ENCODE data around the gene TMEM115. TPM values are rescaled to one million over a fixed set of nuclear protein-coding genes. Genes with fewer than 3 reads are reported as not detected.
A peak's percentile ranks its signal among the peaks of the same experiment; 100 is the strongest.

The TMEM115 gene
- total RNA-seq, 2 experiments from 2014 or later = 22.1 to 22.7 TPM

- CTCF ChIA-PET = interaction anchor here (0.6 to 6.7 kb wide), 23 partner anchors 10 to 130 kb away, joined by 3 to 82 read pairs (median 5); partner anchors contain the start of genes CYB561D2, GNAI2, HYAL1 and HYAL3
- H3K27ac Mint-ChIP-seq = no peak overlapping the region
Measured at GRCh38 chr3:50324351-50325112, 34.8 kb downstream of the TMEM115 start.

GRCh38 chr3:50323614-50324199 lies 35.6 kb downstream of the TMEM115 start:
- ChIA-PET POLR2A (interaction anchor here (1.0 to 31.7 kb wide), 4 partner anchors 9 to 32 kb away, joined by 3 to 704 read pairs (median 14); partner anchors contain the start of genes CYB561D2, HYAL3, IFRD2 and NAA80), CTCF (interaction anchor here (0.6 to 6.7 kb wide), 20 partner anchors 9 to 129 kb away, joined by 3 to 82 read pairs (median 6); partner anchors contain the start of genes CYB561D2, GNAI2, HYAL1 and HYAL3)
- no peak for DNase-seq
- Mint-ChIP-seq H3K4me3 (no peak overlapping the region), H3K9me3 (no peaks in the 10 kb centered on the region), H3K27ac (peak overlapping the region; percentile 31), H3K4me1 (peaks cover 48% of the 10 kb centered on the region), H3K27me3 (no peaks in the 10 kb centered on the region), H3K36me3 (ENCODE audit: low read depth) (peaks cover 8% of the 10 kb centered on the region)

More at GRCh38 chr3:50324351-50325112, 34.8 kb downstream of the TMEM115 start:
- Mint-ChIP-seq H3K4me1 (peaks cover 41% of the 10 kb centered on the region), H3K36me3 (ENCODE audit: low read depth) (peaks cover 12% of the 10 kb centered on the region), H3K4me3 (no peak overlapping the region), H3K27me3 (no peaks in the 10 kb centered on the region), H3K9me3 (no peaks in the 10 kb centered on the region)
- POLR2A ChIA-PET = interaction anchor here (1.0 to 31.7 kb wide), 4 partner anchors 9 to 33 kb away, joined by 3 to 704 read pairs (median 14); partner anchors contain the start of genes CYB561D2, HYAL3, IFRD2 and NAA80
- DNase-seq = peak; percentile 69

GRCh38 chr3:50323092-50323600 lies 36.2 kb downstream of the TMEM115 start:
- Mint-ChIP-seq H3K36me3 (ENCODE audit: low read depth) (peaks cover 2% of the 10 kb centered on the region), H3K4me3 (no peak overlapping the region), H3K27ac (peak overlapping the region; percentile 31), H3K4me1 (peaks cover 48% of the 10 kb centered on the region), H3K27me3 (no peaks in the 10 kb centered on the region), H3K9me3 (no peaks in the 10 kb centered on the region)
- ChIA-PET CTCF (interaction anchor here (0.8 to 6.7 kb wide), 4 partner anchors 12 to 48 kb away, joined by 3 to 82 read pairs (median 36); partner anchors contain the start of genes HYAL3, IFRD2 and NAA80), POLR2A (interaction anchor here (2.2 to 31.7 kb wide), 2 partner anchors 19 to 24 kb away, joined by 21 to 704 read pairs; partner anchors contain the start of genes CYB561D2, HYAL3, NAA80 and NPRL2)
- DNase-seq = no peak

GRCh38 chr3:50322386-50323091 lies 36.8 kb downstream of the TMEM115 start, which contains the start of gene HYAL2:
TSS of gene HYAL2 (minus strand) at chr3:50322745. CDS start at chr3:50320489, 2,256 bp downstream.
- ChIA-PET POLR2A (interaction anchor here (1.1 to 31.7 kb wide), 3 partner anchors 20 to 76 kb away, joined by 3 to 704 read pairs (median 113); partner anchors contain the start of genes CYB561D2, HYAL3, NAA80 and NPRL2), CTCF (interaction anchor here (0.8 to 6.7 kb wide), 3 partner anchors 13 to 48 kb away, joined by 3 to 82 read pairs (median 61); partner anchors contain the start of genes HYAL3 and NAA80)
- no peak for DNase-seq
- Mint-ChIP-seq H3K4me1 (peaks cover 49% of the 10 kb centered on the region), H3K4me3 (peak within 1 kb of the TSS; percentile 72), H3K9me3 (no peaks in the 10 kb centered on the region), H3K27ac (peak within 1 kb of the TSS; percentile 83), H3K27me3 (no peaks in the 10 kb centered on the region), H3K36me3 (ENCODE audit: low read depth) (no peaks in the 10 kb centered on the region)

- CTCF ChIA-PET = interaction anchor here (0.9 to 6.7 kb wide), 5 partner anchors 13 to 75 kb away, joined by 3 to 82 read pairs (median 6); partner anchors contain the start of genes HYAL3, NAA80 and RASSF1
- POLR2A ChIA-PET = interaction anchor here (1.1 to 31.7 kb wide), 3 partner anchors 21 to 75 kb away, joined by 3 to 704 read pairs (median 113); partner anchors contain the start of genes CYB561D2, HYAL3, NAA80 and NPRL2
- no peaks in the 10 kb centered on the region for H3K36me3 Mint-ChIP-seq (ENCODE audit: low read depth)
- H3K27me3 Mint-ChIP-seq = no peaks in the 10 kb centered on the region
- H3K4me3 Mint-ChIP-seq = peak overlapping the region; percentile 37
- H3K9me3 Mint-ChIP-seq = no peaks in the 10 kb centered on the region
- H3K4me1 Mint-ChIP-seq = peaks cover 48% of the 10 kb centered on the region
- H3K27ac Mint-ChIP-seq = no peak overlapping the region
- no peak for DNase-seq
Measured at GRCh38 chr3:50322115-50322385, 37.3 kb downstream of the TMEM115 start.

GRCh38 chr3:50321336-50322114 lies 37.8 kb downstream of the TMEM115 start:
- Mint-ChIP-seq H3K9me3 (no peaks in the 10 kb centered on the region), H3K27ac (peak overlapping the region; percentile 83), H3K36me3 (ENCODE audit: low read depth) (no peaks in the 10 kb centered on the region), H3K4me1 (peaks cover 48% of the 10 kb centered on the region), H3K4me3 (peak overlapping the region; percentile 72), H3K27me3 (no peaks in the 10 kb centered on the region)
- DNase-seq = peak; percentile 85
- POLR2A ChIA-PET = interaction anchor here (1.1 to 31.7 kb wide), 3 partner anchors 21 to 75 kb away, joined by 3 to 704 read pairs (median 113); partner anchors contain the start of genes CYB561D2, HYAL3, NAA80 and NPRL2
- CTCF ChIA-PET = interaction anchor here (0.6 to 6.7 kb wide), 7 partner anchors 14 to 125 kb away, joined by 3 to 82 read pairs (median 5); partner anchors contain the start of genes HYAL3, NAA80 and RASSF1

GRCh38 chr3:50320853-50321335 lies 38.4 kb downstream of the TMEM115 start:
- ChIA-PET POLR2A (interaction anchor here (9.6 to 31.7 kb wide), 2 partner anchors 22 kb away, joined by 113 to 704 read pairs; partner anchors contain the start of genes CYB561D2, HYAL3, NAA80 and NPRL2), CTCF (interaction anchor here (0.6 to 6.7 kb wide), 7 partner anchors 14 to 124 kb away, joined by 3 to 82 read pairs (median 5); partner anchors contain the start of genes HYAL3, NAA80 and RASSF1)
- Mint-ChIP-seq H3K27me3 (no peaks in the 10 kb centered on the region), H3K27ac (peak overlapping the region; percentile 69), H3K9me3 (no peaks in the 10 kb centered on the region), H3K4me3 (peak overlapping the region; percentile 86), H3K4me1 (peaks cover 52% of the 10 kb centered on the region), H3K36me3 (ENCODE audit: low read depth) (peaks cover 4% of the 10 kb centered on the region)
- peak; percentile 71 for DNase-seq

GRCh38 chr3:50319894-50320625 lies 39.3 kb downstream of the TMEM115 start:
- no peaks in the 10 kb centered on the region for H3K9me3 Mint-ChIP-seq
- peaks cover 58% of the 10 kb centered on the region for H3K4me1 Mint-ChIP-seq
- ChIA-PET CTCF (interaction anchor here (1.0 to 6.7 kb wide), 3 partner anchors 14 to 21 kb away, joined by 3 to 82 read pairs (median 61); partner anchors contain the start of genes HYAL3 and NAA80), POLR2A (interaction anchor here (9.6 to 31.7 kb wide), 2 partner anchors 21 to 23 kb away, joined by 113 to 704 read pairs; partner anchors contain the start of genes CYB561D2, HYAL3, NAA80 and NPRL2)
- H3K4me3 Mint-ChIP-seq = peak overlapping the region; percentile 86
- no peaks in the 10 kb centered on the region for H3K27me3 Mint-ChIP-seq
- peak overlapping the region; percentile 37 for H3K27ac Mint-ChIP-seq
- peaks cover 4% of the 10 kb centered on the region for H3K36me3 Mint-ChIP-seq (ENCODE audit: low read depth)
- DNase-seq = peak; percentile 16

- H3K4me3 Mint-ChIP-seq = peak overlapping the region; percentile 86
- H3K27me3 Mint-ChIP-seq = no peaks in the 10 kb centered on the region
- H3K36me3 Mint-ChIP-seq (ENCODE audit: low read depth) = peaks cover 4% of the 10 kb centered on the region
- H3K4me1 Mint-ChIP-seq = peaks cover 59% of the 10 kb centered on the region
- H3K27ac Mint-ChIP-seq = no peak overlapping the region
- ChIA-PET POLR2A (interaction anchor here (9.6 to 31.7 kb wide), 2 partner anchors 21 to 23 kb away, joined by 113 to 704 read pairs; partner anchors contain the start of genes CYB561D2, HYAL3, NAA80 and NPRL2), CTCF (interaction anchor here (1.0 to 2.0 kb wide), 2 partner anchors 13 to 20 kb away, joined by 3 to 8 read pairs; partner anchors contain the start of genes HYAL3 and NAA80)
- H3K9me3 Mint-ChIP-seq = no peaks in the 10 kb centered on the region
- no peak for DNase-seq
Measured at GRCh38 chr3:50319181-50319893, 40.0 kb downstream of the TMEM115 start.

GRCh38 chr3:50318615-50319014 lies 40.7 kb downstream of the TMEM115 start:
- ChIA-PET CTCF (interaction anchor here (0.8 to 2.0 kb wide), 2 partner anchors 18 to 19 kb away, joined by 3 to 8 read pairs; partner anchors contain the start of genes HYAL3 and NAA80), POLR2A (interaction anchor here (9.6 to 31.7 kb wide), 2 partner anchors 20 to 24 kb away, joined by 113 to 704 read pairs; partner anchors contain the start of genes CYB561D2, HYAL3, NAA80 and NPRL2)
- Mint-ChIP-seq H3K27me3 (no peaks in the 10 kb centered on the region), H3K36me3 (ENCODE audit: low read depth) (peaks cover 4% of the 10 kb centered on the region), H3K9me3 (no peaks in the 10 kb centered on the region), H3K27ac (peak overlapping the region; percentile 14), H3K4me3 (no peak overlapping the region), H3K4me1 (peaks cover 64% of the 10 kb centered on the region)
- DNase-seq = no peak

Measured in activated CD4-positive, alpha-beta memory T cell treated with anti-CD3 and anti-CD28 coated beads, Interleukin-2, amount 10 ng/mL, durations not matched to agents 7 days and 5 days (primary cell).